ENCODE results near the gene ATP9B. TPM values are rescaled to one million over a fixed set of nuclear protein-coding genes. Genes with fewer than 3 reads are reported as not detected.

The ATP9B gene
- total RNA-seq, 1 experiment from 2014 or later = 17.8 TPM

DNA sequence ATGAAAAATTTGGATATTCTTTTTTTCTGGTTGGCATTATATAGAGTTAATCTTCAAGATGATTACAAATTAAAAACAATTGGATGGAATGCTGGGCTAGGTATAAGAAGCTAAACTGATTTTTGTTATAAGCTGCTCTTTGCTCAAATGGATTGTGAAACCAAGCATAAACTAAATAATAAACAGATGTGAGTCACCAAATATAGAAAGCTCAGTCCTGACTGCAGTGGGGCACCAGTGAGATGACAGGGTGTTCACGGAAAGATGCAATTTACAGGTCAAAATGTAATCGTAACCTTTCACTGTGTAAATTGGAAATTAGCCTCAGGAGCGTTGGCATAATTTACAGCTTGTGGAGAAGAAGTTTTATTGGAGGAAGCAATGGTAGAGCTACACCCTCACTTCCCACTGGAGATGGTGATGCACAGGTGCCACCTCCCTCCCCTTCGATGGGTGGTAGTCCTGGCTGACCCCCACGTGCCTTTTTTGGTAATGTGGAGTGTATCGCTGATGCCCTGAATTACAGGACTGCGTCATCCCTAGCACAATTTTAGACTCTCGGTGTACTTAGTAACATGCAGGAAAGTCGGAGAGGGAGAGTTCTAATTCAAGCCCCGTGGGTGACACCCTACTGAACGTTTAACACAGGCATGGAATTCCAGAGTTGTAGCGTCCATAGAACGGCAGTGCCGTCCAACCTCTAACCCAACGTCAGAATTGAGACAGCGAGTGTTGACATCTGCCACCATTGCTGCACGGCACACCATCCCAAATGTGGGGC is 252.6 kb downstream of the ATP9B start:
- BruUV-seq (replicated peaks) = no TSS peak
- no peak overlapping the region for H3K4me3 ChIP-seq (replicated peaks in 1 of 2; ENCODE audit: low read depth in 1 of 2, low read length in 2 of 2)
- RAD21 ChIA-PET (ENCODE audit: low non-redundant PET in 1 of 2, low total read pairs in 2 of 2, uncharacterized antibody in 2 of 2, unreplicated experiment in 2 of 2) = interaction anchor here in 1 of 2 experiments (0.5 kb wide), 1 partner anchor 453 kb away, joined by 4 read pairs; no protein-coding TSS in a partner anchor
- no peak for TF ChIP-seq ELF1 (IDR thresholded peaks at IDR 0.05; ENCODE audit: borderline replicate concordance, low read depth)
- TF ChIP-seq CBX3 (IDR thresholded peaks at IDR 0.05; ENCODE audit: low read depth) = no peak
- TF ChIP-seq EZH2 (IDR thresholded peaks at IDR 0.05) = no peak
- TF ChIP-seq POLR2A (IDR thresholded peaks at IDR 0.05; ENCODE audit: borderline replicate concordance, extremely low read depth, insufficient read depth, insufficient read length) = no peak
- TF ChIP-seq, protein P1, sequence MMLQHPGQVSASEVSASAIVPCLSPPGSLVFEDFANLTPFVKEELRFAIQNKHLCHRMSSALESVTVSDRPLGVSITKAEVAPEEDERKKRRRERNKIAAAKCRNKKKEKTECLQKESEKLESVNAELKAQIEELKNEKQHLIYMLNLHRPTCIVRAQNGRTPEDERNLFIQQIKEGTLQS (IDR thresholded peaks at IDR 0.05) = no peak
- TF ChIP-seq, protein P2, sequence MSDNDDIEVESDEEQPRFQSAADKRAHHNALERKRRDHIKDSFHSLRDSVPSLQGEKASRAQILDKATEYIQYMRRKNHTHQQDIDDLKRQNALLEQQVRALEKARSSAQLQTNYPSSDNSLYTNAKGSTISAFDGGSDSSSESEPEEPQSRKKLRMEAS (IDR thresholded peaks at IDR 0.05) = no peak
- no peak for TF ChIP-seq SRF (IDR thresholded peaks at IDR 0.05; ENCODE audit: low read depth)
- TF ChIP-seq ZFX (IDR thresholded peaks at IDR 0.05) = no peak
- no peak for TF ChIP-seq TCF7L2 (IDR thresholded peaks at IDR 0.05; ENCODE audit: borderline replicate concordance, extremely low read depth, insufficient read depth, insufficient read length)
- no peak for TF ChIP-seq SIN3A (IDR thresholded peaks at IDR 0.05; ENCODE audit: low read depth)
- no peak for TF ChIP-seq RAD21 (IDR thresholded peaks at IDR 0.05; ENCODE audit: low read depth)
- TF ChIP-seq FOSL1 (IDR thresholded peaks at IDR 0.05; ENCODE audit: low read depth) = no peak
- TF ChIP-seq, protein P3, sequence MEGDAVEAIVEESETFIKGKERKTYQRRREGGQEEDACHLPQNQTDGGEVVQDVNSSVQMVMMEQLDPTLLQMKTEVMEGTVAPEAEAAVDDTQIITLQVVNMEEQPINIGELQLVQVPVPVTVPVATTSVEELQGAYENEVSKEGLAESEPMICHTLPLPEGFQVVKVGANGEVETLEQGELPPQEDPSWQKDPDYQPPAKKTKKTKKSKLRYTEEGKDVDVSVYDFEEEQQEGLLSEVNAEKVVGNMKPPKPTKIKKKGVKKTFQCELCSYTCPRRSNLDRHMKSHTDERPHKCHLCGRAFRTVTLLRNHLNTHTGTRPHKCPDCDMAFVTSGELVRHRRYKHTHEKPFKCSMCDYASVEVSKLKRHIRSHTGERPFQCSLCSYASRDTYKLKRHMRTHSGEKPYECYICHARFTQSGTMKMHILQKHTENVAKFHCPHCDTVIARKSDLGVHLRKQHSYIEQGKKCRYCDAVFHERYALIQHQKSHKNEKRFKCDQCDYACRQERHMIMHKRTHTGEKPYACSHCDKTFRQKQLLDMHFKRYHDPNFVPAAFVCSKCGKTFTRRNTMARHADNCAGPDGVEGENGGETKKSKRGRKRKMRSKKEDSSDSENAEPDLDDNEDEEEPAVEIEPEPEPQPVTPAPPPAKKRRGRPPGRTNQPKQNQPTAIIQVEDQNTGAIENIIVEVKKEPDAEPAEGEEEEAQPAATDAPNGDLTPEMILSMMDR (IDR thresholded peaks at IDR 0.05 in 2 of 3, conservative IDR thresholded peaks at IDR 0.05 in 1 of 3; ENCODE audit: borderline replicate concordance in 1 of 3, insufficient read depth in 1 of 3, low read depth in 2 of 3, low read length in 2 of 3) = no peak
- no peak for TF ChIP-seq JUND (IDR thresholded peaks at IDR 0.05)
- TF ChIP-seq YY1 (IDR thresholded peaks at IDR 0.05; ENCODE audit: extremely low read depth, insufficient replicate concordance, low read depth, low read length) = no peak
- H4K20me1 ChIP-seq (ENCODE audit: insufficient read depth) = no peaks in the 10 kb centered on the region
- H3K9me3 ChIP-seq (ENCODE audit: control insufficient read depth in 1 of 2, insufficient read depth in 1 of 2, low read depth in 1 of 2, low read length in 2 of 2) = no peaks in the 10 kb centered on the region
- no peak overlapping the region for H3K27ac ChIP-seq (ENCODE audit: low read depth, low read length)
- H3K4me1 ChIP-seq (ENCODE audit: control insufficient read depth in 1 of 2, insufficient read depth in 2 of 2, low read length in 2 of 2) = no peaks in the 10 kb centered on the region
- CTCF ChIA-PET = no interaction called here
- ATAC-seq (no peak), DNase-seq (ENCODE audit: low read depth, low spot score) (no peak)
- no peaks in the 10 kb centered on the region for H3K79me2 ChIP-seq (ENCODE audit: insufficient read depth, low read length)
- H3K36me3 ChIP-seq (ENCODE audit: control insufficient read depth in 1 of 2, insufficient read depth in 2 of 2, low read length in 2 of 2) = no peaks in the 10 kb centered on the region
- intact Hi-C loops (cut with micrococcal nuclease) = no loop called here
- no peaks in the 10 kb centered on the region for H3K9me2 ChIP-seq (ENCODE audit: insufficient read depth)
- H3K9ac ChIP-seq (ENCODE audit: low read length) = no peak overlapping the region
- H3K4me2 ChIP-seq (ENCODE audit: low read length) = no peak overlapping the region
- H3K27me3 ChIP-seq (ENCODE audit: insufficient read depth, low read length) = no peaks in the 10 kb centered on the region
- POLR2A ChIA-PET = no interaction called here
- no peak overlapping the region for H2AFZ ChIP-seq (ENCODE audit: low read depth, low read length, poor library complexity, severe bottlenecking)

Data from HCT116 (cell line).